VCaP (cell line): ENCODE data around the gene REEP3.
"Not testable (repeated sequence)": the region's sequence is repeated elsewhere in the genome, so short reads cannot be mapped to it uniquely, and the experiment has no call there.

Experiments
- H3K27ac ChIP-seq: fragments of 450-650 bp; 2 replicates; pipeline ENCODE4 v1.5.1; 2017
- TF ChIP-seq, protein P1 (sequence below): fragments of 450-650 bp; conservative IDR thresholded peaks from 2 replicates; pipeline ENCODE4 v1.5.1; 2017; ENCODE audit warnings: mild to moderate bottlenecking, moderate library complexity

The REEP3 gene

GRCh38 chr10:63483983-63484382 is 37.2 kb upstream of the REEP3 start:
- H3K27ac ChIP-seq = no peak overlapping the region
- TF ChIP-seq, protein P1, sequence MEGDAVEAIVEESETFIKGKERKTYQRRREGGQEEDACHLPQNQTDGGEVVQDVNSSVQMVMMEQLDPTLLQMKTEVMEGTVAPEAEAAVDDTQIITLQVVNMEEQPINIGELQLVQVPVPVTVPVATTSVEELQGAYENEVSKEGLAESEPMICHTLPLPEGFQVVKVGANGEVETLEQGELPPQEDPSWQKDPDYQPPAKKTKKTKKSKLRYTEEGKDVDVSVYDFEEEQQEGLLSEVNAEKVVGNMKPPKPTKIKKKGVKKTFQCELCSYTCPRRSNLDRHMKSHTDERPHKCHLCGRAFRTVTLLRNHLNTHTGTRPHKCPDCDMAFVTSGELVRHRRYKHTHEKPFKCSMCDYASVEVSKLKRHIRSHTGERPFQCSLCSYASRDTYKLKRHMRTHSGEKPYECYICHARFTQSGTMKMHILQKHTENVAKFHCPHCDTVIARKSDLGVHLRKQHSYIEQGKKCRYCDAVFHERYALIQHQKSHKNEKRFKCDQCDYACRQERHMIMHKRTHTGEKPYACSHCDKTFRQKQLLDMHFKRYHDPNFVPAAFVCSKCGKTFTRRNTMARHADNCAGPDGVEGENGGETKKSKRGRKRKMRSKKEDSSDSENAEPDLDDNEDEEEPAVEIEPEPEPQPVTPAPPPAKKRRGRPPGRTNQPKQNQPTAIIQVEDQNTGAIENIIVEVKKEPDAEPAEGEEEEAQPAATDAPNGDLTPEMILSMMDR = no peak

GRCh38 chr10:63487990-63488389 is 33.2 kb upstream of the REEP3 start:
- H3K27ac ChIP-seq = peak overlapping the region; percentile 6; the same call in 1 of the 2 replicates
- TF ChIP-seq, protein P1 = no peak

- H3K27ac ChIP-seq = no peak overlapping the region
- TF ChIP-seq, protein P1 = no peak
Measured at GRCh38 chr10:63489838-63490237, 31.4 kb upstream of the REEP3 start.

DNA sequence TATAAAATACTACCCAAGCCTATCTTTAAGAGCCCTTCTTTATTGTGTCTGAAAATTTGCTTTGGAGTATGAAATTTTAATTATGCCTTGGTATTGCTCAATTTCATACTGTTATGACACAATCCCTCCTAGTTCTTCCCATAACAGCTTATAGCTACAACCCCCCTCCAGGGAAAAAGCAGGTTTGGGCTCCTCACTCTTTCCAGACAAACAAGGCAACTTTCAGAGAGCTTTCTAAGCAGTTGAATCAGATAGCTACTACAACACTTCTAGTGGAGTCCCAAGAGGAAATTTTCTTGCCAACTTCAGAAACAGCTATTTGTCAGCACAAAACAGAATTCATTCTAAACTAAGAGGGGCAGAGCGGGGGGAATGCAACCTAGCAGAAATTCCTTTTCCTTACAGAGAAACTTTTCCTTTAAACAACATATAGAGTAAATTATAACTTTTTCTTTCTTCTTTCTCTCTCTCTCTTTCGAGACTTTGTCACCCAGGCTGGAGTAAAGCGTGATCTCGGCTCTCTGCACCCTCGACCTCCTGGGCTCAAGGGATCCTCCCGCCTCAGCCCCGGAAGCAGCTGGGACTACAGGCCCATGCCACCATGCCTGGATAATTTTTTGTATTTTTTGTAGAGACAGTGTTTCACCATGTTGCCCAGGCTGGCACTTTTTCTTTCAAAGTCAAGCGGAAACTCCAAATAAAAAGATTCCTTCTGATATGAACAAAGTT is 29.4 kb upstream of the REEP3 start:
- TF ChIP-seq, protein P1 = no peak
- no peak overlapping the region for H3K27ac ChIP-seq

GRCh38 chr10:63492317-63492690 is 28.9 kb upstream of the REEP3 start:
- not testable (repeated sequence) for H3K27ac ChIP-seq

- H3K27ac ChIP-seq = no peak overlapping the region
- TF ChIP-seq, protein P1 = no peak
Measured at GRCh38 chr10:63493004-63493403, 28.2 kb upstream of the REEP3 start.

DNA sequence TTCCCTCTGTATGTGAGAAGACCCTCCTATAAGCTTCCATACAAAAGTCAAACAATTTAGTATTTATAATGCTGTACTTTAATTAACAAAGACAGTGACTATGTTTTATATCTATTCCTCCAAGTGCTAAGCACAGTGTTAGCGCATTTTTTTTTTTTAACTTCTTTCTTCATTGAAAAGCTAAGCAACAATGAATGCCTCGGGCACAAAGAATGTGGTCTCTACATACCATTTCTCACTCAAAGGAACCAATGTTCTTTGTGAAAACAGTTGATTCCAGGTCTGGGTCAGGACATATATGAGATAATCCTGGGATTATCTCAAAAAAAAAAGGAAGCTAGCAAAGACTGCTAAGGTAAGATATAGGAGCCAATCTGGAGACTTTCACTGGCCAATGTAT is 26.2 kb upstream of the REEP3 start:
- H3K27ac ChIP-seq = no peak overlapping the region
- TF ChIP-seq, protein P1 = no peak

GRCh38 chr10:63496561-63496960 is 24.6 kb upstream of the REEP3 start:
- no peak overlapping the region for H3K27ac ChIP-seq
- TF ChIP-seq, protein P1 = no peak
